Tibial nerve (tissue), 4 donors: Measurements from ENCODE around the gene NR2F1-AS1. TPM values are rescaled to one million over a fixed set of nuclear protein-coding genes. Genes with fewer than 3 reads are reported as not detected.

Source experiments
- DNase-seq, 2 donors: peaks; one replicate each; pipeline ENCODE4 v3.0.0-alpha.2; 2019; ENCODE audit warnings: low spot score in 2 of 2
- H3K27ac ChIP-seq, 4 donors: fragments of 200-600 bp; sonication (generic) in 3 of 4; one replicate each; pipeline ENCODE4 v1.5.1; 2017 to 2019; ENCODE audit warnings: mild to moderate bottlenecking in 1 of 4
- H3K27me3 ChIP-seq, 2 donors: fragments of 200-600 bp; sonication (generic) in 1 of 2; one replicate each; pipeline versions ENCODE4 v1.5.1 to v1.6.0; 2017 to 2019
- H3K36me3 ChIP-seq, 3 donors: fragments of 200-600 bp; sonication (generic); one replicate each; pipeline ENCODE4 v1.5.1; 2018 to 2019
- H3K4me1 ChIP-seq, 4 donors: fragments of 200-600 bp; sonication (generic) in 3 of 4; one replicate each; pipeline ENCODE4 v1.5.1; 2017 to 2019
- H3K4me3 ChIP-seq, 4 donors: fragments of 200-600 bp; sonication (generic) in 3 of 4; one replicate each; pipeline ENCODE4 v1.5.1; 2017 to 2019; ENCODE audit warnings: mild to moderate bottlenecking in 1 of 4, moderate library complexity in 1 of 4
- H3K9me3 ChIP-seq, 4 donors: fragments of 200-600 bp; sonication (generic) in 3 of 4; one replicate each; pipeline ENCODE4 v1.5.1; 2017 to 2019
- CTCF ChIP-seq, 5 experiments: fragments of 200-600 bp in 3 of 5; fragments of 450-650 bp in 2 of 5; sonication (generic) in 3 of 5; IDR thresholded peaks; one replicate each; pipeline ENCODE4 v1.5.1; 2016 to 2019; ENCODE audit warnings: antibody characterized with exemption in 5 of 5, mild to moderate bottlenecking in 3 of 5, moderate library complexity in 2 of 5
- EP300 ChIP-seq, 2 donors: sonication (generic); formaldehyde crosslinking; IDR thresholded peaks; one replicate each; pipeline ENCODE4 v1.6.1; 2017; ENCODE audit warnings: antibody characterized with exemption in 2 of 2, mild to moderate bottlenecking in 1 of 2
- POLR2A ChIP-seq, 2 donors: fragments of 450-650 bp; IDR thresholded peaks; one replicate each; pipeline ENCODE4 v1.6.1; 2017; ENCODE audit warnings: antibody characterized with exemption in 2 of 2, mild to moderate bottlenecking in 2 of 2, moderate library complexity in 2 of 2
- WGBS, 2 donors: methylation state at CpG; one replicate each; pipeline ENCODE4 v1.1.5; 2018; 5-methylcytosine and 5-hydroxymethylcytosine counted together
- total RNA-seq, 4 donors: library from RNA; depleted of rRNA; stranded (reverse); fragments of >200 nt; gene quantifications; one replicate each; pipeline ENCODE4 v1.1.0, GENCODE V29; 2016

NR2F1-AS1 gene
- total RNA-seq, 4 donors from 2014 or later = 13.5 to 38.4 (median 35.4) TPM

GRCh38 chr5:93421468-93421867 lies 159.6 kb downstream of the NR2F1-AS1 start:
- TF ChIP-seq EP300 (IDR thresholded peaks at IDR 0.05) (no peak), CTCF (IDR thresholded peaks at IDR 0.05) (no peak), POLR2A (IDR thresholded peaks at IDR 0.05) (no peak)
- no peaks in the 10 kb centered on the region for H3K36me3 ChIP-seq
- no peak overlapping the region for H3K4me3 ChIP-seq
- H3K27ac ChIP-seq = no peak overlapping the region
- no peaks in the 10 kb centered on the region for H3K27me3 ChIP-seq
- WGBS, 2 donors = 72 to 76% methylated on average over 6 of the region's 6 CpGs
- no peaks in the 10 kb centered on the region for H3K9me3 ChIP-seq
- no peak for DNase-seq
- H3K4me1 ChIP-seq = peaks cover 0 to 13% (median 0%) of the 10 kb centered on the region in 4 donors

- no peaks in the 10 kb centered on the region for H3K4me1 ChIP-seq
- no peaks in the 10 kb centered on the region for H3K9me3 ChIP-seq
- no peaks in the 10 kb centered on the region for H3K36me3 ChIP-seq
- no peak for DNase-seq
- no peaks in the 10 kb centered on the region for H3K27me3 ChIP-seq
- 81 to 88% methylated on average over 3 of the region's 3 CpGs for WGBS, 2 donors
- TF ChIP-seq CTCF (IDR thresholded peaks at IDR 0.05) (no peak), EP300 (IDR thresholded peaks at IDR 0.05) (no peak), POLR2A (IDR thresholded peaks at IDR 0.05) (no peak)
- H3K27ac ChIP-seq = no peak overlapping the region
- no peak overlapping the region for H3K4me3 ChIP-seq
Measured at GRCh38 chr5:93417490-93417889, 163.5 kb downstream of the NR2F1-AS1 start.

GRCh38 chr5:93415819-93416218 lies 165.2 kb downstream of the NR2F1-AS1 start:
- no peak overlapping the region for H3K4me3 ChIP-seq
- no peak overlapping the region for H3K27ac ChIP-seq
- no peak for DNase-seq
- H3K27me3 ChIP-seq = no peaks in the 10 kb centered on the region
- WGBS, 2 donors = 82 to 97% methylated on average over 1 of the region's 1 CpG
- H3K36me3 ChIP-seq = peaks cover 0 to under 1% (median 0%) of the 10 kb centered on the region in 3 donors
- no peaks in the 10 kb centered on the region for H3K9me3 ChIP-seq
- no peaks in the 10 kb centered on the region for H3K4me1 ChIP-seq
- TF ChIP-seq EP300 (IDR thresholded peaks at IDR 0.05) (no peak), CTCF (IDR thresholded peaks at IDR 0.05) (no peak), POLR2A (IDR thresholded peaks at IDR 0.05) (no peak)

- H3K36me3 ChIP-seq = peaks cover 0 to 7% (median 0%) of the 10 kb centered on the region in 3 donors
- no peaks in the 10 kb centered on the region for H3K9me3 ChIP-seq
- no peak overlapping the region for H3K4me3 ChIP-seq
- DNase-seq = no peak
- WGBS, 2 donors = 85 to 88% methylated on average over 3 of the region's 3 CpGs
- H3K27me3 ChIP-seq = no peaks in the 10 kb centered on the region
- H3K4me1 ChIP-seq = no peaks in the 10 kb centered on the region
- no peak overlapping the region for H3K27ac ChIP-seq
- TF ChIP-seq CTCF (IDR thresholded peaks at IDR 0.05) (no peak), EP300 (IDR thresholded peaks at IDR 0.05) (no peak), POLR2A (IDR thresholded peaks at IDR 0.05) (no peak)
Measured at GRCh38 chr5:93411716-93412115, 169.3 kb downstream of the NR2F1-AS1 start.

GRCh38 chr5:93409691-93410090 lies 171.3 kb downstream of the NR2F1-AS1 start:
- no peak for DNase-seq
- Histone ChIP-seq H3K9me3 (no peaks in the 10 kb centered on the region), H3K36me3 (peaks cover 0 to 7% (median 0%) of the 10 kb centered on the region in 3 donors), H3K27me3 (no peaks in the 10 kb centered on the region), H3K4me3 (no peak overlapping the region), H3K27ac (no peak overlapping the region), H3K4me1 (peaks cover 0 to under 1% (median 0%) of the 10 kb centered on the region in 4 donors)
- TF ChIP-seq POLR2A (IDR thresholded peaks at IDR 0.05) (no peak), EP300 (IDR thresholded peaks at IDR 0.05) (no peak), CTCF (IDR thresholded peaks at IDR 0.05) (no peak)
